Measurements from ENCODE around the gene KCNQ1.

- TF ChIP-seq, protein P1, sequence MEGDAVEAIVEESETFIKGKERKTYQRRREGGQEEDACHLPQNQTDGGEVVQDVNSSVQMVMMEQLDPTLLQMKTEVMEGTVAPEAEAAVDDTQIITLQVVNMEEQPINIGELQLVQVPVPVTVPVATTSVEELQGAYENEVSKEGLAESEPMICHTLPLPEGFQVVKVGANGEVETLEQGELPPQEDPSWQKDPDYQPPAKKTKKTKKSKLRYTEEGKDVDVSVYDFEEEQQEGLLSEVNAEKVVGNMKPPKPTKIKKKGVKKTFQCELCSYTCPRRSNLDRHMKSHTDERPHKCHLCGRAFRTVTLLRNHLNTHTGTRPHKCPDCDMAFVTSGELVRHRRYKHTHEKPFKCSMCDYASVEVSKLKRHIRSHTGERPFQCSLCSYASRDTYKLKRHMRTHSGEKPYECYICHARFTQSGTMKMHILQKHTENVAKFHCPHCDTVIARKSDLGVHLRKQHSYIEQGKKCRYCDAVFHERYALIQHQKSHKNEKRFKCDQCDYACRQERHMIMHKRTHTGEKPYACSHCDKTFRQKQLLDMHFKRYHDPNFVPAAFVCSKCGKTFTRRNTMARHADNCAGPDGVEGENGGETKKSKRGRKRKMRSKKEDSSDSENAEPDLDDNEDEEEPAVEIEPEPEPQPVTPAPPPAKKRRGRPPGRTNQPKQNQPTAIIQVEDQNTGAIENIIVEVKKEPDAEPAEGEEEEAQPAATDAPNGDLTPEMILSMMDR (CRISPR knock-in tag; IDR thresholded peaks at IDR 0.05): no peak
- TF ChIP-seq HOMEZ (CRISPR knock-in tag; IDR thresholded peaks at IDR 0.05; ENCODE audit: low read depth) (no peak), DPF2 (CRISPR knock-in tag; IDR thresholded peaks at IDR 0.05; ENCODE audit: borderline replicate concordance, low read depth) (no peak), ZBTB20 (CRISPR knock-in tag; IDR thresholded peaks at IDR 0.05; ENCODE audit: borderline replicate concordance, low read depth) (no peak), ZNF503 (CRISPR knock-in tag; IDR thresholded peaks at IDR 0.05) (no peak), MXI1 (IDR thresholded peaks at IDR 0.05; ENCODE audit: borderline replicate concordance, low read depth, low read length) (no peak), FOXM1 (CRISPR knock-in tag; IDR thresholded peaks at IDR 0.05) (no peak), MED13 (CRISPR knock-in tag; IDR thresholded peaks at IDR 0.05) (no peak), POLR2A (IDR thresholded peaks at IDR 0.05; ENCODE audit: insufficient read depth in 1 of 2, low read depth in 2 of 2, low read length in 2 of 2) (no peak), KAT7 (CRISPR knock-in tag; IDR thresholded peaks at IDR 0.05; ENCODE audit: borderline replicate concordance) (no peak)
- TF ChIP-seq, protein P2, sequence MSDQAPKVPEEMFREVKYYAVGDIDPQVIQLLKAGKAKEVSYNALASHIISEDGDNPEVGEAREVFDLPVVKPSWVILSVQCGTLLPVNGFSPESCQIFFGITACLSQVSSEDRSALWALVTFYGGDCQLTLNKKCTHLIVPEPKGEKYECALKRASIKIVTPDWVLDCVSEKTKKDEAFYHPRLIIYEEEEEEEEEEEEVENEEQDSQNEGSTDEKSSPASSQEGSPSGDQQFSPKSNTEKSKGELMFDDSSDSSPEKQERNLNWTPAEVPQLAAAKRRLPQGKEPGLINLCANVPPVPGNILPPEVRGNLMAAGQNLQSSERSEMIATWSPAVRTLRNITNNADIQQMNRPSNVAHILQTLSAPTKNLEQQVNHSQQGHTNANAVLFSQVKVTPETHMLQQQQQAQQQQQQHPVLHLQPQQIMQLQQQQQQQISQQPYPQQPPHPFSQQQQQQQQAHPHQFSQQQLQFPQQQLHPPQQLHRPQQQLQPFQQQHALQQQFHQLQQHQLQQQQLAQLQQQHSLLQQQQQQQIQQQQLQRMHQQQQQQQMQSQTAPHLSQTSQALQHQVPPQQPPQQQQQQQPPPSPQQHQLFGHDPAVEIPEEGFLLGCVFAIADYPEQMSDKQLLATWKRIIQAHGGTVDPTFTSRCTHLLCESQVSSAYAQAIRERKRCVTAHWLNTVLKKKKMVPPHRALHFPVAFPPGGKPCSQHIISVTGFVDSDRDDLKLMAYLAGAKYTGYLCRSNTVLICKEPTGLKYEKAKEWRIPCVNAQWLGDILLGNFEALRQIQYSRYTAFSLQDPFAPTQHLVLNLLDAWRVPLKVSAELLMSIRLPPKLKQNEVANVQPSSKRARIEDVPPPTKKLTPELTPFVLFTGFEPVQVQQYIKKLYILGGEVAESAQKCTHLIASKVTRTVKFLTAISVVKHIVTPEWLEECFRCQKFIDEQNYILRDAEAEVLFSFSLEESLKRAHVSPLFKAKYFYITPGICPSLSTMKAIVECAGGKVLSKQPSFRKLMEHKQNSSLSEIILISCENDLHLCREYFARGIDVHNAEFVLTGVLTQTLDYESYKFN (CRISPR knock-in tag; conservative IDR thresholded peaks at IDR 0.05): no peak
Measured at GRCh38 chr11:2833716-2834502, 389.1 kb downstream of the KCNQ1 start.

Measured in HepG2 (cell line).